WTC11 (cell line): ENCODE data around the gene ACOD1. TPM values are rescaled to one million over a fixed set of nuclear protein-coding genes. Genes with fewer than 3 reads are reported as not detected.

Experiments used
- ATAC-seq: fragments of 200-7000 bp; cut with Tn5 transposase; 2 replicates; pipeline ENCODE4 v1.10.0; 2021; ENCODE audit warnings: mild to moderate bottlenecking, moderate library complexity
- CTCF ChIA-PET: fragments of 300-600 bp; sonication (Branson Sonifier 250); formaldehyde crosslinking; loops from one replicate; lab custom pipeline; 2021; ENCODE audit warnings: antibody characterized with exemption; lab: Charles Lee
- POLR2A ChIA-PET: fragments of 350-600 bp; sonication (Branson Sonifier 250); formaldehyde crosslinking; loops from one replicate; lab custom pipeline; 2021; ENCODE audit warnings: antibody characterized with exemption; lab: Charles Lee
- DNase-seq: peaks from one replicate; pipeline ENCODE4 v3.0.0; 2021; ENCODE audit warnings: low spot score
- H3K27ac Mint-ChIP-seq: 2 replicates; pipeline ENCODE4 v1.8.0; 2021; ENCODE audit warnings: mixed read lengths
- H3K27me3 Mint-ChIP-seq: 2 replicates; pipeline ENCODE4 v1.8.0; 2021; ENCODE audit warnings: low read depth, mild to moderate bottlenecking, moderate library complexity, mixed read lengths
- H3K36me3 Mint-ChIP-seq: 2 replicates; pipeline ENCODE4 v1.8.0; 2021; ENCODE audit warnings: mixed read lengths
- H3K4me1 Mint-ChIP-seq: 2 replicates; pipeline ENCODE4 v1.8.0; 2022; ENCODE audit warnings: mixed read lengths
- H3K4me3 Mint-ChIP-seq: 2 replicates; pipeline ENCODE4 v1.8.0; 2021; ENCODE audit warnings: mild to moderate bottlenecking, moderate library complexity, mixed read lengths
- H3K9me3 Mint-ChIP-seq: 2 replicates; pipeline ENCODE4 v1.8.0; 2021; ENCODE audit warnings: mixed read lengths
- CTCF ChIP-seq: fragments of 200-600 bp; IDR thresholded peaks from 2 replicates; pipeline ENCODE4 v1.8.0; 2022; ENCODE audit warnings: antibody characterized with exemption
- FOXJ3 ChIP-seq: sonication (generic); formaldehyde crosslinking; IDR thresholded peaks from 2 replicates; pipeline ENCODE4 v1.9.0; 2021; ENCODE audit warnings: missing genetic modification reagents, mild to moderate bottlenecking, borderline replicate concordance
- NR2C2 ChIP-seq: sonication (generic); formaldehyde crosslinking; IDR thresholded peaks from 2 replicates; pipeline ENCODE4 v1.8.0; 2022; ENCODE audit warnings: mild to moderate bottlenecking, missing genetic modification reagents
- total RNA-seq: library from RNA; stranded (reverse); gene quantifications from 3 replicates; pipeline ENCODE4 v1.2.3, GENCODE V29; 2021
- TF ChIP-seq, protein P1 (sequence below): sonication (generic); formaldehyde crosslinking; IDR thresholded peaks from 2 replicates; pipeline ENCODE4 v1.8.0; 2022; ENCODE audit warnings: mild to moderate bottlenecking, missing genetic modification reagents

ACOD1 gene
- total RNA-seq, 1 experiment from 2014 or later: not detected

DNA sequence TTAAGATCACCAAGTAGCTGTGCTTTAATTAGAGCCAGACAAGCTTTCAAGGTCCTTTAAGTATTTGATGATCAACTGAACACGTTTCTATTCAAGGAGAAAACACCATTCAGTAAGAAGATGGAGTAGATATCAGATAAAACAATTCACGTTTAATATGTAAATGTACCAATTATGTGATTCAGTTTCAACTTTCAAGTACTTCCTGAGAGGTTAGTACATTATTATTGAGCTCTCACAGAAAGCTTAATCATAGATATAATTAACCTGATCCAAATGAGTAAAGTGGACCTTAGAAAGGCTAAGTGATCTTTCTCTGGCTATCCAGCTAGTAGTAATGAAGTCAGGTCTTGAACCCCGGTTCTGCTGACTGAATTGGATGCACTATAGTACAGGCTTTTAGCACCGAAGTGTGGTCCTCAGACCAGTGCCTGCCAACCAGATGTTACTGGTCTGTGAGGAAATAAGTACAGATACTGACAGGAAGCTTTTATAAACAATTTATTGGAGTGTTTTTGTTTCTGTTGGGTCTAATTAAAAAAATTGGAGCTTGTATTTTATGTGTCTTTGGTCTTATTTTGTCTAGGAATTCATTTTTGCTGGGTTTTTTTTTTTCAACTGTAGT is 53.8 kb downstream of the ACOD1 start (continued):
- TF ChIP-seq, protein P1, sequence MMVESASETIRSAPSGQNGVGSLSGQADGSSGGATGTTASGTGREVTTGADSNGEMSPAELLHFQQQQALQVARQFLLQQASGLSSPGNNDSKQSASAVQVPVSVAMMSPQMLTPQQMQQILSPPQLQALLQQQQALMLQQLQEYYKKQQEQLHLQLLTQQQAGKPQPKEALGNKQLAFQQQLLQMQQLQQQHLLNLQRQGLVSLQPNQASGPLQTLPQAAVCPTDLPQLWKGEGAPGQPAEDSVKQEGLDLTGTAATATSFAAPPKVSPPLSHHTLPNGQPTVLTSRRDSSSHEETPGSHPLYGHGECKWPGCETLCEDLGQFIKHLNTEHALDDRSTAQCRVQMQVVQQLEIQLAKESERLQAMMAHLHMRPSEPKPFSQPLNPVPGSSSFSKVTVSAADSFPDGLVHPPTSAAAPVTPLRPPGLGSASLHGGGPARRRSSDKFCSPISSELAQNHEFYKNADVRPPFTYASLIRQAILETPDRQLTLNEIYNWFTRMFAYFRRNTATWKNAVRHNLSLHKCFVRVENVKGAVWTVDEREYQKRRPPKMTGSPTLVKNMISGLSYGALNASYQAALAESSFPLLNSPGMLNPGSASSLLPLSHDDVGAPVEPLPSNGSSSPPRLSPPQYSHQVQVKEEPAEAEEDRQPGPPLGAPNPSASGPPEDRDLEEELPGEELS (CRISPR knock-in tag): no peak

GRCh38 chr13:77002590-77003190 is 54.4 kb downstream of the ACOD1 start:
- H3K27me3 Mint-ChIP-seq: no peaks in the 10 kb centered on the region
- ChIA-PET CTCF (interaction anchor here (0.6 to 2.2 kb wide), 6 partner anchors 10 to 650 kb away, joined by 3 to 12 read pairs (median 4); partner anchors contain the start of gene CLN5), POLR2A (interaction anchor here (0.6 to 1.8 kb wide), 2 partner anchors 10 to 11 kb away, joined by 3 to 5 read pairs; partner anchors contain the start of gene CLN5)
- H3K9me3 Mint-ChIP-seq: no peaks in the 10 kb centered on the region
- peaks cover 12% of the 10 kb centered on the region for H3K36me3 Mint-ChIP-seq
- ATAC-seq (peak; percentile 56), DNase-seq (no peak)
- H3K27ac Mint-ChIP-seq: no peak overlapping the region
- peaks cover 3% of the 10 kb centered on the region; the same call in 1 of the 2 replicates for H3K4me1 Mint-ChIP-seq
- TF ChIP-seq CTCF: peak; percentile 34
- TF ChIP-seq NR2C2 (CRISPR knock-in tag): no peak
- no peak for TF ChIP-seq FOXJ3 (CRISPR knock-in tag)
- no peak overlapping the region for H3K4me3 Mint-ChIP-seq

Other genes with a start within 250 kb of the ACOD1 start
- gene KCTD12, start 62.1 kb upstream of the ACOD1 start, total RNA-seq: 6.7 to 8.0 TPM (median 7.8 TPM) in 3 replicates
- 9.2 to 11.9 TPM (median 9.3 TPM) in 3 replicates for gene CLN5, start 43.6 kb downstream of the ACOD1 start, total RNA-seq
- 9.9 to 10.4 TPM (median 9.9 TPM) in 3 replicates for gene FBXL3, start 78.6 kb downstream of the ACOD1 start, total RNA-seq